H1 (cell line): ENCODE data around the gene LITAFD. TPM values are rescaled to one million over a fixed set of nuclear protein-coding genes. Genes with fewer than 3 reads are reported as not detected.

ENCODE experiments used
- CTCF ChIA-PET: fragments of 300-600 bp; sonication (Branson Sonifier 250); formaldehyde crosslinking; loops from one replicate; lab custom pipeline; 2021; ENCODE audit not compliant: partially characterized antibody; lab: Charles Lee
- POLR2A ChIA-PET: fragments of 300-600 bp; sonication (Branson Sonifier 250); formaldehyde crosslinking; loops from one replicate; lab custom pipeline; 2021; ENCODE audit warnings: inconsistent platforms; ENCODE audit not compliant: partially characterized antibody; lab: Charles Lee
- DNase-seq, 2 experiments: peaks; one replicate each; pipeline versions ENCODE4 v3.0.0 to v3.0.0-alpha.2; 2010 to 2022; ENCODE audit warnings: low spot score in 2 of 2, low read depth in 1 of 2, mixed read lengths in 1 of 2
- FAIRE-seq: peaks from 2 replicates; lab custom pipeline; 2011; peaks lifted over from hg19 to GRCh38; lab: Jason Lieb, UNC
- H2AFZ ChIP-seq: 2 replicates; pipeline ENCODE4 v1.8.1; 2012; ENCODE audit warnings: low read length, inconsistent platforms
- H2AK5ac ChIP-seq: 2 replicates; pipeline ENCODE4 v1.6.1; 2013; ENCODE audit warnings: low read depth, low read length
- H2BK120ac ChIP-seq: replicated peaks from 2 replicates; pipeline ENCODE3; 2013; ENCODE audit warnings: low read depth, low read length, inconsistent platforms
- H2BK12ac ChIP-seq: 2 replicates; pipeline ENCODE4 v1.6.1; 2013; ENCODE audit warnings: low read depth, low read length
- H2BK15ac ChIP-seq: 2 replicates; pipeline ENCODE4 v1.6.1; 2013; ENCODE audit warnings: low read length
- H2BK20ac ChIP-seq: 2 replicates; pipeline ENCODE4 v1.6.1; 2013; ENCODE audit warnings: low read length
- H2BK5ac ChIP-seq: 2 replicates; pipeline ENCODE4 v1.6.1; 2013; ENCODE audit warnings: low read depth, low read length
- H3K14ac ChIP-seq: 2 replicates; pipeline ENCODE4 v1.6.1; 2013; ENCODE audit warnings: inconsistent platforms; ENCODE audit not compliant: insufficient read length
- H3K18ac ChIP-seq: 2 replicates; pipeline ENCODE4 v1.6.1; 2013; ENCODE audit warnings: low read length; ENCODE audit errors: extremely low read depth
- H3K23ac ChIP-seq: 2 replicates; pipeline ENCODE4 v1.6.1; 2013; ENCODE audit warnings: inconsistent platforms; ENCODE audit not compliant: insufficient read length
- H3K23me2 ChIP-seq: 2 replicates; pipeline ENCODE4 v1.6.1; 2013; ENCODE audit warnings: low read depth, low read length
- H3K27ac ChIP-seq: 2 replicates; pipeline ENCODE4 v1.6.1; 2011; ENCODE audit warnings: low read depth, low read length, inconsistent platforms
- H3K27me3 ChIP-seq, 4 experiments: replicated peaks in 1 of 4; 1 replicate in 1 of 4; 2 replicates in 3 of 4; pipeline versions ENCODE4 v1.6.1 to v1.8.1; 2011 to 2013; ENCODE audit warnings: low read length in 3 of 4, mild to moderate bottlenecking in 3 of 4, inconsistent platforms in 2 of 4, mixed read lengths in 2 of 4, moderate library complexity in 1 of 4; ENCODE audit not compliant: control insufficient read depth in 3 of 4, insufficient read depth in 3 of 4; ENCODE audit errors: extremely low read depth in 1 of 4
- H3K36me3 ChIP-seq, 4 experiments: 2 replicates each; pipeline versions ENCODE4 v1.6.1 to v1.8.1; 2011 to 2013; ENCODE audit warnings: mild to moderate bottlenecking in 4 of 4, low read length in 3 of 4, moderate library complexity in 2 of 4, control low read depth in 1 of 4, inconsistent platforms in 1 of 4; ENCODE audit not compliant: insufficient read depth in 4 of 4, control insufficient read depth in 2 of 4
- H3K4ac ChIP-seq: replicated peaks from 2 replicates; pipeline ENCODE3; 2013; ENCODE audit warnings: low read length, low read depth, mixed read lengths, inconsistent platforms; ENCODE audit not compliant: insufficient read length
- H3K4me1 ChIP-seq, 4 experiments: replicated peaks in 1 of 4; 1 replicate in 1 of 4; 2 replicates in 3 of 4; pipeline versions ENCODE4 v1.6.1 to v1.8.1; 2011 to 2013; ENCODE audit warnings: low read length in 3 of 4, inconsistent platforms in 2 of 4, mixed read lengths in 1 of 4; ENCODE audit not compliant: insufficient read depth in 4 of 4, control insufficient read depth in 3 of 4
- H3K4me2 ChIP-seq, 2 experiments: 2 replicates each; pipeline versions ENCODE4 v1.6.1 to v1.8.1; 2011 to 2013; ENCODE audit warnings: low read depth in 2 of 2, low read length in 2 of 2, control low read depth in 1 of 2, inconsistent platforms in 1 of 2, mild to moderate bottlenecking in 1 of 2; ENCODE audit not compliant: insufficient read depth in 1 of 2
- H3K4me3 ChIP-seq, 4 experiments: fragments of 200-600, 300-600 bp in 1 of 4; sonication (generic), shearing (Covaris generic), sonication (Bioruptor Twin) in 1 of 4; 2 replicates each; pipeline versions ENCODE4 v1.5.1 to v1.8.1; 2011 to 2016; ENCODE audit warnings: low read length in 4 of 4, low read depth in 3 of 4, control low read depth in 2 of 4, inconsistent platforms in 2 of 4, mild to moderate bottlenecking in 2 of 4, mixed read lengths in 1 of 4, moderate library complexity in 1 of 4; ENCODE audit not compliant: insufficient read depth in 2 of 4; ENCODE audit errors: extremely low read depth in 1 of 4
- H3K56ac ChIP-seq: replicated peaks from 2 replicates; pipeline ENCODE3; 2013; ENCODE audit warnings: low read depth, mild to moderate bottlenecking, mixed read lengths, low read length, inconsistent platforms; ENCODE audit not compliant: insufficient read length
- H3K79me1 ChIP-seq: 2 replicates; pipeline ENCODE4 v1.6.1; 2013; ENCODE audit warnings: low read depth, low read length, control low read depth
- H3K79me2 ChIP-seq, 2 experiments: 2 replicates each; pipeline versions ENCODE4 v1.6.1 to v1.8.1; 2012 to 2013; ENCODE audit warnings: low read length in 2 of 2, mild to moderate bottlenecking in 2 of 2, inconsistent platforms in 1 of 2; ENCODE audit not compliant: insufficient read depth in 2 of 2, control insufficient read depth in 1 of 2
- H3K9ac ChIP-seq, 4 experiments: replicated peaks in 1 of 4; 1 replicate in 1 of 4; 2 replicates in 3 of 4; pipeline versions ENCODE4 v1.6.1 to v1.8.1; 2011 to 2013; ENCODE audit warnings: low read depth in 3 of 4, low read length in 3 of 4, control low read depth in 2 of 4, mild to moderate bottlenecking in 2 of 4, moderate library complexity in 2 of 4, inconsistent platforms in 1 of 4; ENCODE audit errors: extremely low read depth in 1 of 4
- H3K9me3 ChIP-seq, 2 experiments: 2 replicates each; pipeline versions ENCODE4 v1.6.1 to v1.8.1; 2012 to 2013; ENCODE audit warnings: mild to moderate bottlenecking in 2 of 2, moderate library complexity in 2 of 2, control low read depth in 1 of 2, inconsistent platforms in 1 of 2, low read depth in 1 of 2, low read length in 1 of 2, mixed read lengths in 1 of 2; ENCODE audit not compliant: insufficient read depth in 2 of 2
- H4K20me1 ChIP-seq, 2 experiments: replicated peaks in 1 of 2; 2 replicates each; pipeline versions ENCODE3 to v1.8.1; 2011 to 2013; ENCODE audit warnings: inconsistent platforms in 2 of 2, low read length in 2 of 2, mild to moderate bottlenecking in 1 of 2; ENCODE audit not compliant: insufficient read depth in 2 of 2, control insufficient read depth in 1 of 2
- H4K5ac ChIP-seq: 2 replicates; pipeline ENCODE4 v1.6.1; 2013; ENCODE audit warnings: low read length, low read depth, mixed read lengths, inconsistent platforms; ENCODE audit not compliant: insufficient read length
- H4K8ac ChIP-seq: 2 replicates; pipeline ENCODE4 v1.8.0; 2013; ENCODE audit warnings: mild to moderate bottlenecking, moderate library complexity, low read length, inconsistent platforms; ENCODE audit not compliant: insufficient read depth; ENCODE audit errors: extremely low read depth
- H4K91ac ChIP-seq: replicated peaks from 2 replicates; pipeline ENCODE3; 2013; ENCODE audit warnings: low read length, mixed read lengths, inconsistent platforms; ENCODE audit not compliant: insufficient read length
- HDAC6 ChIP-seq: IDR thresholded peaks from one replicate; pipeline ENCODE4 v1.7.1; 2012; ENCODE audit warnings: low read depth, mild to moderate bottlenecking, inconsistent platforms, low read length, moderate library complexity
- POLR2A ChIP-seq, 2 experiments: IDR thresholded peaks; 1 replicate in 1 of 2; 2 replicates in 1 of 2; pipeline ENCODE4 v1.6.1; 2011; ENCODE audit warnings: low read depth in 2 of 2, low read length in 2 of 2, mild to moderate bottlenecking in 2 of 2; ENCODE audit errors: control extremely low read depth in 1 of 2
- POLR2AphosphoS5 ChIP-seq: IDR thresholded peaks from 2 replicates; pipeline ENCODE4 v1.6.1; 2011; ENCODE audit warnings: low read depth, low read length
- WGBS, 2 experiments: shearing (Covaris generic) in 1 of 2; methylation state at CpG; one replicate each; pipeline versions ENCODE4 v1.1.6 to v1.1.7; 2013 to 2015; ENCODE audit warnings: low lambda C conversion rate in 2 of 2, mixed read lengths in 2 of 2, inconsistent platforms in 1 of 2, low coverage in 1 of 2, missing lambda C conversion rate in 1 of 2; ENCODE audit not compliant: insufficient replicate concordance in 2 of 2, insufficient coverage in 1 of 2, insufficient read length in 1 of 2; ENCODE audit errors: extremely low coverage in 1 of 2, missing lambda C conversion rate in 1 of 2; 5-methylcytosine and 5-hydroxymethylcytosine counted together
- polyA plus RNA-seq, 7 experiments: library from polyadenylated mRNA; depleted of rRNA in 3 of 7; stranded (reverse) in 5 of 7; unstranded in 2 of 7; fragments of >200 nt in 5 of 7; fragments of 200-250 nt in 2 of 7; gene quantifications; 1 replicate in 5 of 7; 2 replicates in 1 of 7; 4 replicates in 1 of 7; pipeline versions ENCODE4 v1.2.1 to v1.2.3, GENCODE V29; 2011 to 2013; ENCODE audit warnings: missing spikeins in 2 of 7, mixed read lengths in 2 of 7
- total RNA-seq: library from RNA; stranded (reverse); fragmentation: NEBNext Ultra II Directional; extraction: Animal tissue kit (Norgen Biotek cat#: 25700); gene quantifications from 2 replicates; pipeline ENCODE4 v1.2.1, GENCODE V29; 2021

LITAFD gene
- total and polyA plus RNA-seq, 2 of the 8 experiments (the other 6 are each of a cell fraction or from before 2014, with no cell fraction given), result not detected

- Histone ChIP-seq H2BK20ac (no peak overlapping the region), H3K4me2 (no peak overlapping the region), H4K5ac (no peak overlapping the region), H2AK5ac (no peak overlapping the region), H3K36me3 (peaks cover 3 to 55% (median 19%) of the 10 kb centered on the region in 4 experiments; a peak in 7 of 8 replicates), H3K27me3 (no peaks in the 10 kb centered on the region), H2AFZ (no peak overlapping the region), H2BK12ac (no peak overlapping the region), H3K4me1 (peaks cover 0 to 17% (median 9%) of the 10 kb centered on the region in 4 experiments; a peak in 6 of 7 replicates), H3K14ac (no peak overlapping the region), H3K23me2 (no peaks in the 10 kb centered on the region), H3K56ac (no peak overlapping the region), H2BK15ac (no peak overlapping the region), H2BK5ac (peak overlapping the region; percentile 7; the same call in 1 of the 2 replicates), H3K4ac (no peak overlapping the region), H3K79me2 (peaks cover 0 to 11% of the 10 kb centered on the region in 2 experiments; a peak in 2 of 4 replicates), H3K27ac (no peak overlapping the region), H3K23ac (no peak overlapping the region), H3K9me3 (no peaks in the 10 kb centered on the region), H4K20me1 (peaks cover 16 to 20% of the 10 kb centered on the region in 2 experiments), H3K79me1 (peaks cover 6% of the 10 kb centered on the region), H4K8ac (peak overlapping the region; percentile 38), H2BK120ac (no peak overlapping the region), H3K4me3 (no peak overlapping the region), H3K18ac (no peak overlapping the region), H3K9ac (no peak overlapping the region), H4K91ac (no peak overlapping the region)
- FAIRE-seq, result no peak
- TF ChIP-seq POLR2AphosphoS5 (peak; percentile 69; the same call in 1 of the 2 replicates), POLR2A (IDR thresholded peaks at IDR 0.05; ENCODE audit: control extremely low read depth in 1 of 2, low read depth in 2 of 2, low read length in 2 of 2) (peak in 1 of 2 experiments; percentile 43; a peak in 1 of 3 replicates), HDAC6 (no peak)
- ChIA-PET CTCF (interaction anchor here (0.5 to 8.8 kb wide), 5 partner anchors 12 to 161 kb away, joined by 3 to 90 read pairs (median 5); partner anchors contain the start of gene CARHSP1), POLR2A (interaction anchor here (1.6 to 24.4 kb wide), 5 partner anchors 9 to 27 kb away, joined by 4 to 456 read pairs (median 8); partner anchors contain the start of genes CARHSP1 and LITAFD)
- DNase-seq, result no peak
- 96% methylated on average over 26 of the region's 26 CpGs; no CpG with 5 or more reads in 1 of the 2 experiments for WGBS, 2 experiments
Observed at GRCh38 chr16:8848231-8848938, 33.8 kb upstream of the LITAFD start.
